ENCODE results near the gene ZBTB39. TPM values are rescaled to one million over a fixed set of nuclear protein-coding genes. Genes with fewer than 3 reads are reported as not detected.

ZBTB39 gene
- total and polyA plus RNA-seq, 2 of the 8 experiments (the other 6 are each of a cell fraction or from before 2014, with no cell fraction given), result 19.3 to 25.0 TPM

DNA sequence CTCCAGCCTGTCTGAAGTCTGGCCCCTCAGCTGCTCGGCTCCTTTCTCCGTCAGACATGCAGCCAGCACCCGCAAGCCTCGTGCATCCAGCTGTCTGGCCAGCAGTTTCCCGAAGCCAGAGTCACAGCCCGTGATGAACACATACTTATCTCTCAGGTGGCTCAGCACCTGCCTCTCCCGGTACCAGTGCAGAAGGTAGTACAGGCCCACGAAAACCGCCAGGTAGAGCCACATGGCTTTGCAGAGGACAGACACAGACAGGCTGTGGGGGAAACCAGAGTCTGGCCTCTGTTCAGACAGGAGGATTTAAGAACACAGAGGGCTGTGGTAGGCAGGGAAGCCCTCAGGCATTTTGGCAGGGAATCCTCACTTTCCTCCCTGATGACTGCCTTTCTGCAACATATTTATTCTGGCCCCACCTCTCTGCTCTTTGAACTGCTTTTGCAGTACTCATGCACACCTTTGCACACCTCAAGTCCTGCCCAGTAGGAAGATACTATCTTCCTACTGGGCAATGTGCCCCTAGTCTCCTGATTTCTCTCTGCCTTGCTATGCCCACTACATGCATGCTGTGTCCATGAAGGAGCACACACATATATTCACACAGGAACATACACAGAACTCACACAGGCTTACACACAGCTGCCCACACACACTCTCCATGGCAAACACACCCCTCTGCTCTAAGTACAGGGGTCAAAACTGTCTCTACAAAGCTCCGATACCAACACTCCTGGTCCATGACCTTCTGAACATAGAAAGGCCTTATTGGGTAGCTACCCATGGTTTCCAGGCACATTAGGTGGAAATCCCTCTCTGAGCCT is 48.9 kb downstream of the ZBTB39 start, which contains the start of gene RDH16 (continued):
- TF ChIP-seq, protein P1, sequence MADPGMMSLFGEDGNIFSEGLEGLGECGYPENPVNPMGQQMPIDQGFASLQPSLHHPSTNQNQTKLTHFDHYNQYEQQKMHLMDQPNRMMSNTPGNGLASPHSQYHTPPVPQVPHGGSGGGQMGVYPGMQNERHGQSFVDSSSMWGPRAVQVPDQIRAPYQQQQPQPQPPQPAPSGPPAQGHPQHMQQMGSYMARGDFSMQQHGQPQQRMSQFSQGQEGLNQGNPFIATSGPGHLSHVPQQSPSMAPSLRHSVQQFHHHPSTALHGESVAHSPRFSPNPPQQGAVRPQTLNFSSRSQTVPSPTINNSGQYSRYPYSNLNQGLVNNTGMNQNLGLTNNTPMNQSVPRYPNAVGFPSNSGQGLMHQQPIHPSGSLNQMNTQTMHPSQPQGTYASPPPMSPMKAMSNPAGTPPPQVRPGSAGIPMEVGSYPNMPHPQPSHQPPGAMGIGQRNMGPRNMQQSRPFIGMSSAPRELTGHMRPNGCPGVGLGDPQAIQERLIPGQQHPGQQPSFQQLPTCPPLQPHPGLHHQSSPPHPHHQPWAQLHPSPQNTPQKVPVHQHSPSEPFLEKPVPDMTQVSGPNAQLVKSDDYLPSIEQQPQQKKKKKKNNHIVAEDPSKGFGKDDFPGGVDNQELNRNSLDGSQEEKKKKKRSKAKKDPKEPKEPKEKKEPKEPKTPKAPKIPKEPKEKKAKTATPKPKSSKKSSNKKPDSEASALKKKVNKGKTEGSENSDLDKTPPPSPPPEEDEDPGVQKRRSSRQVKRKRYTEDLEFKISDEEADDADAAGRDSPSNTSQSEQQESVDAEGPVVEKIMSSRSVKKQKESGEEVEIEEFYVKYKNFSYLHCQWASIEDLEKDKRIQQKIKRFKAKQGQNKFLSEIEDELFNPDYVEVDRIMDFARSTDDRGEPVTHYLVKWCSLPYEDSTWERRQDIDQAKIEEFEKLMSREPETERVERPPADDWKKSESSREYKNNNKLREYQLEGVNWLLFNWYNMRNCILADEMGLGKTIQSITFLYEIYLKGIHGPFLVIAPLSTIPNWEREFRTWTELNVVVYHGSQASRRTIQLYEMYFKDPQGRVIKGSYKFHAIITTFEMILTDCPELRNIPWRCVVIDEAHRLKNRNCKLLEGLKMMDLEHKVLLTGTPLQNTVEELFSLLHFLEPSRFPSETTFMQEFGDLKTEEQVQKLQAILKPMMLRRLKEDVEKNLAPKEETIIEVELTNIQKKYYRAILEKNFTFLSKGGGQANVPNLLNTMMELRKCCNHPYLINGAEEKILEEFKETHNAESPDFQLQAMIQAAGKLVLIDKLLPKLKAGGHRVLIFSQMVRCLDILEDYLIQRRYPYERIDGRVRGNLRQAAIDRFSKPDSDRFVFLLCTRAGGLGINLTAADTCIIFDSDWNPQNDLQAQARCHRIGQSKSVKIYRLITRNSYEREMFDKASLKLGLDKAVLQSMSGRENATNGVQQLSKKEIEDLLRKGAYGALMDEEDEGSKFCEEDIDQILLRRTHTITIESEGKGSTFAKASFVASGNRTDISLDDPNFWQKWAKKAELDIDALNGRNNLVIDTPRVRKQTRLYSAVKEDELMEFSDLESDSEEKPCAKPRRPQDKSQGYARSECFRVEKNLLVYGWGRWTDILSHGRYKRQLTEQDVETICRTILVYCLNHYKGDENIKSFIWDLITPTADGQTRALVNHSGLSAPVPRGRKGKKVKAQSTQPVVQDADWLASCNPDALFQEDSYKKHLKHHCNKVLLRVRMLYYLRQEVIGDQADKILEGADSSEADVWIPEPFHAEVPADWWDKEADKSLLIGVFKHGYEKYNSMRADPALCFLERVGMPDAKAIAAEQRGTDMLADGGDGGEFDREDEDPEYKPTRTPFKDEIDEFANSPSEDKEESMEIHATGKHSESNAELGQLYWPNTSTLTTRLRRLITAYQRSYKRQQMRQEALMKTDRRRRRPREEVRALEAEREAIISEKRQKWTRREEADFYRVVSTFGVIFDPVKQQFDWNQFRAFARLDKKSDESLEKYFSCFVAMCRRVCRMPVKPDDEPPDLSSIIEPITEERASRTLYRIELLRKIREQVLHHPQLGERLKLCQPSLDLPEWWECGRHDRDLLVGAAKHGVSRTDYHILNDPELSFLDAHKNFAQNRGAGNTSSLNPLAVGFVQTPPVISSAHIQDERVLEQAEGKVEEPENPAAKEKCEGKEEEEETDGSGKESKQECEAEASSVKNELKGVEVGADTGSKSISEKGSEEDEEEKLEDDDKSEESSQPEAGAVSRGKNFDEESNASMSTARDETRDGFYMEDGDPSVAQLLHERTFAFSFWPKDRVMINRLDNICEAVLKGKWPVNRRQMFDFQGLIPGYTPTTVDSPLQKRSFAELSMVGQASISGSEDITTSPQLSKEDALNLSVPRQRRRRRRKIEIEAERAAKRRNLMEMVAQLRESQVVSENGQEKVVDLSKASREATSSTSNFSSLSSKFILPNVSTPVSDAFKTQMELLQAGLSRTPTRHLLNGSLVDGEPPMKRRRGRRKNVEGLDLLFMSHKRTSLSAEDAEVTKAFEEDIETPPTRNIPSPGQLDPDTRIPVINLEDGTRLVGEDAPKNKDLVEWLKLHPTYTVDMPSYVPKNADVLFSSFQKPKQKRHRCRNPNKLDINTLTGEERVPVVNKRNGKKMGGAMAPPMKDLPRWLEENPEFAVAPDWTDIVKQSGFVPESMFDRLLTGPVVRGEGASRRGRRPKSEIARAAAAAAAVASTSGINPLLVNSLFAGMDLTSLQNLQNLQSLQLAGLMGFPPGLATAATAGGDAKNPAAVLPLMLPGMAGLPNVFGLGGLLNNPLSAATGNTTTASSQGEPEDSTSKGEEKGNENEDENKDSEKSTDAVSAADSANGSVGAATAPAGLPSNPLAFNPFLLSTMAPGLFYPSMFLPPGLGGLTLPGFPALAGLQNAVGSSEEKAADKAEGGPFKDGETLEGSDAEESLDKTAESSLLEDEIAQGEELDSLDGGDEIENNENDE (IDR thresholded peaks at IDR 0.05; ENCODE audit: insufficient replicate concordance, low read length), result no peak
- TF ChIP-seq RAD21 (IDR thresholded peaks at IDR 0.05 in 1 of 2, conservative IDR thresholded peaks at IDR 0.05 in 1 of 2; ENCODE audit: low read depth in 2 of 2, low read length in 2 of 2) (no peak), KDM4A (IDR thresholded peaks at IDR 0.05; ENCODE audit: low read depth, low read length, severe bottlenecking) (no peak), TAF1 (IDR thresholded peaks at IDR 0.05; ENCODE audit: low read depth, low read length) (no peak), RFX5 (IDR thresholded peaks at IDR 0.05; ENCODE audit: borderline replicate concordance, low read depth, low read length) (no peak), TAF7 (optimal IDR thresholded peaks at IDR 0.05; ENCODE audit: borderline replicate concordance, low read depth, low read length) (no peak), CHD1 (IDR thresholded peaks at IDR 0.05; ENCODE audit: low read depth, low read length) (no peak), SUZ12 (IDR thresholded peaks at IDR 0.05; ENCODE audit: low read length) (no peak), SRF (IDR thresholded peaks at IDR 0.05; ENCODE audit: low read depth, low read length) (no peak)

Data from H1 (cell line).